HCT116 (cell line): ENCODE measurements around the gene ADGRV1.

Experiments used
- MAX ChIP-seq: IDR thresholded peaks from 2 replicates; pipeline ENCODE4 v1.6.1; 2012
- POLR2A ChIP-seq: IDR thresholded peaks from 2 replicates; pipeline ENCODE4 v1.7.0; 2011; ENCODE audit warnings: borderline replicate concordance; ENCODE audit not compliant: insufficient read depth, insufficient read length; ENCODE audit errors: extremely low read depth
- POLR2AphosphoS5 ChIP-seq: IDR thresholded peaks from 2 replicates; pipeline ENCODE4 v1.6.1; 2011; ENCODE audit warnings: mild to moderate bottlenecking, low read depth, low read length, moderate library complexity
- TF ChIP-seq, protein P1 (sequence below), 3 experiments: fragments of 200-600 bp in 1 of 3; sonication (generic) in 1 of 3; IDR thresholded peaks in 2 of 3; conservative IDR thresholded peaks in 1 of 3; 2 replicates each; pipeline ENCODE4 v1.5.1; 2012 to 2017; ENCODE audit warnings: low read depth in 2 of 3, low read length in 2 of 3, antibody characterized with exemption in 1 of 3, borderline replicate concordance in 1 of 3, control low read depth in 1 of 3, mild to moderate bottlenecking in 1 of 3, mixed read lengths in 1 of 3, mixed run types in 1 of 3, moderate library complexity in 1 of 3; ENCODE audit not compliant: insufficient read depth in 1 of 3

GRCh38 chr5:90601468-90601867 lies 42.9 kb downstream of the ADGRV1 start:
- TF ChIP-seq MAX (no peak), POLR2AphosphoS5 (no peak), POLR2A (no peak)
- TF ChIP-seq, protein P1, sequence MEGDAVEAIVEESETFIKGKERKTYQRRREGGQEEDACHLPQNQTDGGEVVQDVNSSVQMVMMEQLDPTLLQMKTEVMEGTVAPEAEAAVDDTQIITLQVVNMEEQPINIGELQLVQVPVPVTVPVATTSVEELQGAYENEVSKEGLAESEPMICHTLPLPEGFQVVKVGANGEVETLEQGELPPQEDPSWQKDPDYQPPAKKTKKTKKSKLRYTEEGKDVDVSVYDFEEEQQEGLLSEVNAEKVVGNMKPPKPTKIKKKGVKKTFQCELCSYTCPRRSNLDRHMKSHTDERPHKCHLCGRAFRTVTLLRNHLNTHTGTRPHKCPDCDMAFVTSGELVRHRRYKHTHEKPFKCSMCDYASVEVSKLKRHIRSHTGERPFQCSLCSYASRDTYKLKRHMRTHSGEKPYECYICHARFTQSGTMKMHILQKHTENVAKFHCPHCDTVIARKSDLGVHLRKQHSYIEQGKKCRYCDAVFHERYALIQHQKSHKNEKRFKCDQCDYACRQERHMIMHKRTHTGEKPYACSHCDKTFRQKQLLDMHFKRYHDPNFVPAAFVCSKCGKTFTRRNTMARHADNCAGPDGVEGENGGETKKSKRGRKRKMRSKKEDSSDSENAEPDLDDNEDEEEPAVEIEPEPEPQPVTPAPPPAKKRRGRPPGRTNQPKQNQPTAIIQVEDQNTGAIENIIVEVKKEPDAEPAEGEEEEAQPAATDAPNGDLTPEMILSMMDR (IDR thresholded peaks at IDR 0.05 in 2 of 3, conservative IDR thresholded peaks at IDR 0.05 in 1 of 3; ENCODE audit: borderline replicate concordance in 1 of 3, insufficient read depth in 1 of 3, low read depth in 2 of 3, low read length in 2 of 3), result no peak
